Measurements from ENCODE around the gene BCKDHA. TPM values are rescaled to one million over a fixed set of nuclear protein-coding genes. Genes with fewer than 3 reads are reported as not detected.

The BCKDHA gene
- total and polyA plus RNA-seq, 9 donors: 3.8 to 43.8 (median 19.0) TPM

GRCh38 chr19:41357746-41358145 is 39.9 kb upstream of the BCKDHA start:
- intact Hi-C loops (cut with DNase I): no loop called here
- TF ChIP-seq EP300 (IDR thresholded peaks at IDR 0.05) (no peak), POLR2A (IDR thresholded peaks at IDR 0.05) (no peak), CTCF (IDR thresholded peaks at IDR 0.05) (no peak)
- Histone ChIP-seq H3K27ac (no peak overlapping the region), H3K36me3 (no peaks in the 10 kb centered on the region), H3K9me3 (no peaks in the 10 kb centered on the region), H3K4me1 (ENCODE audit: insufficient read depth) (peaks cover 4% of the 10 kb centered on the region), H3K27me3 (no peaks in the 10 kb centered on the region), H3K4me3 (no peak overlapping the region)
- WGBS, 3 donors: 90 to 92% (median 90%) methylated on average over 13 of the region's 13 CpGs
- DNase-seq: no peak

- H3K27me3 ChIP-seq: no peaks in the 10 kb centered on the region
- no peaks in the 10 kb centered on the region for H3K36me3 ChIP-seq
- intact Hi-C loops (cut with DNase I): no loop called here
- H3K4me1 ChIP-seq (ENCODE audit: insufficient read depth): peaks cover 7% of the 10 kb centered on the region
- TF ChIP-seq CTCF (IDR thresholded peaks at IDR 0.05) (no peak), EP300 (IDR thresholded peaks at IDR 0.05) (no peak), POLR2A (IDR thresholded peaks at IDR 0.05) (no peak)
- DNase-seq: no peak
- WGBS, 3 donors: 90 to 97% (median 97%) methylated on average over 1 of the region's 1 CpG
- H3K4me3 ChIP-seq: no peak overlapping the region
- no peaks in the 10 kb centered on the region for H3K9me3 ChIP-seq
- H3K27ac ChIP-seq: no peak overlapping the region
These were observed 37.9 kb upstream of the BCKDHA start for GRCh38 chr19:41359741-41360140.

DNA sequence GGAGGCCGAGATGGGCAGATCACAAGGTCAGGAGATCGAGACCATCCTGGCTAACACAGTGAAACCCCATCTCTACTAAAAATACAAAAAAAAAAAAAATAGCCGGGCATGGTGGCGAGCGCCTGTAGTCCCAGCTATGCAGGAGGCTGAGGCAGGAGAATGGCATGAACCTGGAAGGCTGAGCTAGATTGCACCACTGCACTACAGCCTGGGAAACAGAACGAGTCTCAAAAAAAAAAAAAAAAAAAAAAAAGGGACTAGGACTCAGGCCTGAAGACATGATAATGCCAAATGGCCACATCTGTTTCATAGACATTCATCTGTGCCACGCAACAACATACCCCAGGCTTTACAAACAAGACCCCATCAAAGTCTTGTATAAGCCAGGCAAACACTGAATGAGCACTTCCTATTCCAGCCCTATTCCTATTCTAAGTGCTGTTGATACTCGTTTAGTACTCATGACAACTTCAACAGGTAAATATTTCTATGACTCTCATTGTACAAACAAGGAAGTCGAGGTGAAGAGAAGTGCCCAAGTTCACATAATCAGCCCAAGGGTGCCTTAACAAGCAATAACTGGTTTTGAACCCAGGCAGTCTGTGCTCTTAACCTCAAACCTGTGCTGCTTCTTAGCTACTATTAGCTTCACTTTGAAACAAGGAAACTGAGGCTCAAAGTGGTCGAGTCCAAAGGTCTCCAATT is 35.3 kb upstream of the BCKDHA start:
- H3K36me3 ChIP-seq: no peaks in the 10 kb centered on the region
- 88 to 89% (median 89%) methylated on average over 10 of the region's 10 CpGs for WGBS, 3 donors
- DNase-seq: no peak
- H3K4me3 ChIP-seq: no peak overlapping the region
- no peaks in the 10 kb centered on the region for H3K9me3 ChIP-seq
- H3K27me3 ChIP-seq: no peaks in the 10 kb centered on the region
- TF ChIP-seq EP300 (IDR thresholded peaks at IDR 0.05): no peak
- TF ChIP-seq POLR2A (IDR thresholded peaks at IDR 0.05): no peak
- no peak for TF ChIP-seq CTCF (IDR thresholded peaks at IDR 0.05)
- intact Hi-C loops (cut with DNase I): no loop called here
- no peak overlapping the region for H3K27ac ChIP-seq
- H3K4me1 ChIP-seq (ENCODE audit: insufficient read depth): peaks cover 8% of the 10 kb centered on the region

GRCh38 chr19:41363371-41363752 is 34.3 kb upstream of the BCKDHA start:
- intact Hi-C loops (cut with DNase I): no loop called here
- DNase-seq: no peak
- WGBS, 3 donors: 37 to 49% (median 38%) methylated on average over 6 of the region's 6 CpGs

More at GRCh38 chr19:41363371-41363752, 34.3 kb upstream of the BCKDHA start:
- Histone ChIP-seq H3K27me3 (no peaks in the 10 kb centered on the region), H3K4me3 (peak overlapping the region; percentile 79), H3K27ac (peak overlapping the region; percentile 74 to 99), H3K4me1 (ENCODE audit: insufficient read depth) (peaks cover 8% of the 10 kb centered on the region), H3K9me3 (no peaks in the 10 kb centered on the region), H3K36me3 (no peaks in the 10 kb centered on the region)
- TF ChIP-seq EP300 (IDR thresholded peaks at IDR 0.05) (no peak), CTCF (IDR thresholded peaks at IDR 0.05) (no peak), POLR2A (IDR thresholded peaks at IDR 0.05) (no peak)
